GM19099 (cell line): ENCODE data around the gene ZNF688.

Experiments
- POLR2A ChIP-seq: IDR thresholded peaks from 3 replicates; pipeline ENCODE4 v1.6.1; 2011; ENCODE audit warnings: low read depth; ENCODE audit not compliant: insufficient read length; ENCODE audit errors: extremely low read depth

ZNF688 gene

GRCh38 chr16:30571445-30572322, at the start of gene ZNF688:
TSS of gene ZNF688 (minus strand) at chr16:30571714. CDS start at chr16:30571629, 85 bp downstream.
- peak; percentile 69 for TF ChIP-seq POLR2A

- TF ChIP-seq POLR2A: no peak
Measured at GRCh38 chr16:30620169-30620568, 48.7 kb upstream of the ZNF688 start.

- no peak for TF ChIP-seq POLR2A
Measured at GRCh38 chr16:30619638-30620037, 48.1 kb upstream of the ZNF688 start.

GRCh38 chr16:30619202-30619601, 47.7 kb upstream of the ZNF688 start:
- TF ChIP-seq POLR2A: no peak

GRCh38 chr16:30615358-30616091, 44.0 kb upstream of the ZNF688 start:
- no peak for TF ChIP-seq POLR2A

- TF ChIP-seq POLR2A: peak; percentile 81
Measured at GRCh38 chr16:30609926-30610839, 38.7 kb upstream of the ZNF688 start, which contains the start of gene ZNF689. TSS of gene ZNF689 (minus strand) at chr16:30610389. CDS start at chr16:30610041, 348 bp downstream.

- no peak for TF ChIP-seq POLR2A
Measured at GRCh38 chr16:30609002-30609925, 37.8 kb upstream of the ZNF688 start.

- TF ChIP-seq POLR2A: no peak
Measured at GRCh38 chr16:30606004-30606403, 34.5 kb upstream of the ZNF688 start.

- TF ChIP-seq POLR2A: no peak
Measured at GRCh38 chr16:30605158-30605557, 33.6 kb upstream of the ZNF688 start.

- no peak for TF ChIP-seq POLR2A
Measured at GRCh38 chr16:30604316-30604947, 32.9 kb upstream of the ZNF688 start.

- TF ChIP-seq POLR2A: no peak
Measured at GRCh38 chr16:30603945-30604315, 32.4 kb upstream of the ZNF688 start.

- no peak for TF ChIP-seq POLR2A
Measured at GRCh38 chr16:30602616-30603277, 31.2 kb upstream of the ZNF688 start.

- no peak for TF ChIP-seq POLR2A
Measured at GRCh38 chr16:30601966-30602365, 30.5 kb upstream of the ZNF688 start.

GRCh38 chr16:30600929-30601328, 29.4 kb upstream of the ZNF688 start:
- no peak for TF ChIP-seq POLR2A
